ENCODE results near the gene IRX5.

IRX5 gene

DNA sequence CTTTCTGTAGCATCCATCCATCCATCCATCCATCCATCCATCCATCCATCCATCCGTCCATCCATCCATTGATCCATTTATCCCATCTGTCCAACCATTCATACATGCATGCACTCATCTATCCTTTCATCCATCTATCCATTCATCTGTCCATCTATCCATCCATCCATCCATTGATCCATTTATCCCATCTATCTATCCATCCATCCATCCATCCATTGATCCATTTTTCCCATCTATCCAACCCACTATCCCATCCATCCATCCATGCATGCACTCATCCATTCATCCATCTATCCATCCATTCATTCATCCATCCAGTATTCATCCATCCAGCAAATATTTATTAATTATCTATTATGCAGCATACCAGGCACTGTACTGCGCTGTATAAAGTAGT lies 34.8 kb downstream of the IRX5 start:
- no peak for TF ChIP-seq CTCF (conservative IDR thresholded peaks at IDR 0.05)
- no peak overlapping the region for H3K27ac ChIP-seq

- no peak for TF ChIP-seq CTCF (conservative IDR thresholded peaks at IDR 0.05)
These were observed 37.3 kb downstream of the IRX5 start for GRCh38 chr16:54968011-54968410.

GRCh38 chr16:54968784-54969183 lies 38.1 kb downstream of the IRX5 start:
- no peak overlapping the region for H3K27ac ChIP-seq
- no peak for TF ChIP-seq CTCF (conservative IDR thresholded peaks at IDR 0.05)

More at GRCh38 chr16:54968011-54968410, 37.3 kb downstream of the IRX5 start:
- no peak overlapping the region for H3K27ac ChIP-seq

DNA sequence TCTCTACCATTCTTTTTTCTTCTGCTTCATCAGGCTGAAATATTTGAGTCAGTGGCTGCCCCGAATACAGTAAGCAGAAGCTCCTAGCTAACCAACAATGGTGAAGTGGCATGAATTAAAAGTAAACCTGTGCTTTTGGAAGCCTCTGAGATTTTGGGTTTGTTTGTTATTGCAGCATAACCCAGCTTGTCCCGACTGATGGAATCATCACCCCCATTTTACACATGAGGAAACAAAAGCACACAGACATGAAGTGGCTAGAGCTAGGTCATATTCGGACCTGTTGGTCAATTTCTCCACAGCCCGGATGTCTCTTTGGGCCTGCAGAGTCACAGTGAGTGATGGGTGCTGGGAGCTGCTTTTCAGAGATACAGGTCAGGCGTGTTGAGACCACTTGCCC lies 39.4 kb downstream of the IRX5 start:
- no peak for TF ChIP-seq CTCF (conservative IDR thresholded peaks at IDR 0.05)
- H3K27ac ChIP-seq, result no peak overlapping the region

GRCh38 chr16:54974367-54974766 lies 43.7 kb downstream of the IRX5 start:
- no peak overlapping the region for H3K27ac ChIP-seq
- TF ChIP-seq CTCF (conservative IDR thresholded peaks at IDR 0.05), result no peak

DNA sequence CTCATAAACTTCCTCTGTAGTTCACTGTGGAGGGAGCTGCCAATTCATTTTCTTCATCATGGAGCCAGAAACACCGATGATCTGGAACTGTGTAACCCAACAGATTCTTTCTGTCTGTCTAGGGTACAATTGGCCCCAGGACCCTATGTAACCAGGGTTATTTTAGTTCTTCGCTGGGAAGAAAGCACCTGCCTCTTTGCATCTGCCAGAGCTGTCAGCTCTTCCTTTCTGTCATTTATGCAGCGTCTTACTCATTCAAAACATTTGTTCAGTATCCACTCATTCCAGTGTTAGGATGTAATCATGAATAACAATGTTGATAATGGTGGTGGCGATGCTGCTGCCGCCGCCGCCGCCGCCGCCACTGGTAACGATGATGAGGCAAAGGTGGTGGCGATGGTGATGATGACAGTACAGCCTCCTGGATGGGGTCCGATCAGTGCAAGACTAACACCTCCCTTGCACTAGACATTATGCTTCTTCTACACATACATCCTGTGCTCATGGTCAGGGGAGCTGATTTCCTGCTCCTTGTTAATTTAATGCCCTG lies 46.1 kb downstream of the IRX5 start:
- no peak overlapping the region for H3K27ac ChIP-seq
- no peak for TF ChIP-seq CTCF (conservative IDR thresholded peaks at IDR 0.05)

DNA sequence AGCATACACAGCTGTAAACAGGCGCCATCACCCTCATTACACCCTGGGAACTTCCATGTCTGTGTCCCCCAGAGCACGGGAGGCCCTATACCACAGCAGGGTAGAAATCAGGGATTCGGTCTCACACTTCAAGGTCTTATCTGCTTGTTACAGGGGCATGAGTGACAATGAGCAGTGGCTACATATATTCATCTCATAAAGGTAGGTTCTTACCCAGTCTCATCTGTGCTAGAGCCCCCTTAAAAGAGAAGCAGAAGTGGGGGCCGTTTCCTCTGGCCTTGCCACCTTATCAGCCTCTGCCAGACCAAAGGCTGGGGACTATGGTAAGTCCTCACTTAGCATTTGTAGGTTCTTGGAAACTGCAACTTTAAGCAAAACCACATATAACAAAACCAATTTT lies 46.5 kb downstream of the IRX5 start:
- H3K27ac ChIP-seq, result no peak overlapping the region

More for the DNA sequence above, 46.5 kb downstream of the IRX5 start:
- TF ChIP-seq CTCF (conservative IDR thresholded peaks at IDR 0.05), result no peak

All from VCaP (cell line).